NCI-H1930 (cell line): ENCODE measurements around the gene CAMSAP2.

ENCODE experiments used
- DNase-seq, 2 experiments: peaks; one replicate each; lab custom pipeline; 2025; lab: John Stamatoyannopoulos, UW

CAMSAP2 gene, protein sequence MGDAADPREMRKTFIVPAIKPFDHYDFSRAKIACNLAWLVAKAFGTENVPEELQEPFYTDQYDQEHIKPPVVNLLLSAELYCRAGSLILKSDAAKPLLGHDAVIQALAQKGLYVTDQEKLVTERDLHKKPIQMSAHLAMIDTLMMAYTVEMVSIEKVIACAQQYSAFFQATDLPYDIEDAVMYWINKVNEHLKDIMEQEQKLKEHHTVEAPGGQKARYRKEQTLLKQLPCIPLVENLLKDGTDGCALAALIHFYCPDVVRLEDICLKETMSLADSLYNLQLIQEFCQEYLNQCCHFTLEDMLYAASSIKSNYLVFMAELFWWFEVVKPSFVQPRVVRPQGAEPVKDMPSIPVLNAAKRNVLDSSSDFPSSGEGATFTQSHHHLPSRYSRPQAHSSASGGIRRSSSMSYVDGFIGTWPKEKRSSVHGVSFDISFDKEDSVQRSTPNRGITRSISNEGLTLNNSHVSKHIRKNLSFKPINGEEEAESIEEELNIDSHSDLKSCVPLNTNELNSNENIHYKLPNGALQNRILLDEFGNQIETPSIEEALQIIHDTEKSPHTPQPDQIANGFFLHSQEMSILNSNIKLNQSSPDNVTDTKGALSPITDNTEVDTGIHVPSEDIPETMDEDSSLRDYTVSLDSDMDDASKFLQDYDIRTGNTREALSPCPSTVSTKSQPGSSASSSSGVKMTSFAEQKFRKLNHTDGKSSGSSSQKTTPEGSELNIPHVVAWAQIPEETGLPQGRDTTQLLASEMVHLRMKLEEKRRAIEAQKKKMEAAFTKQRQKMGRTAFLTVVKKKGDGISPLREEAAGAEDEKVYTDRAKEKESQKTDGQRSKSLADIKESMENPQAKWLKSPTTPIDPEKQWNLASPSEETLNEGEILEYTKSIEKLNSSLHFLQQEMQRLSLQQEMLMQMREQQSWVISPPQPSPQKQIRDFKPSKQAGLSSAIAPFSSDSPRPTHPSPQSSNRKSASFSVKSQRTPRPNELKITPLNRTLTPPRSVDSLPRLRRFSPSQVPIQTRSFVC (N-terminal part only)

DNA sequence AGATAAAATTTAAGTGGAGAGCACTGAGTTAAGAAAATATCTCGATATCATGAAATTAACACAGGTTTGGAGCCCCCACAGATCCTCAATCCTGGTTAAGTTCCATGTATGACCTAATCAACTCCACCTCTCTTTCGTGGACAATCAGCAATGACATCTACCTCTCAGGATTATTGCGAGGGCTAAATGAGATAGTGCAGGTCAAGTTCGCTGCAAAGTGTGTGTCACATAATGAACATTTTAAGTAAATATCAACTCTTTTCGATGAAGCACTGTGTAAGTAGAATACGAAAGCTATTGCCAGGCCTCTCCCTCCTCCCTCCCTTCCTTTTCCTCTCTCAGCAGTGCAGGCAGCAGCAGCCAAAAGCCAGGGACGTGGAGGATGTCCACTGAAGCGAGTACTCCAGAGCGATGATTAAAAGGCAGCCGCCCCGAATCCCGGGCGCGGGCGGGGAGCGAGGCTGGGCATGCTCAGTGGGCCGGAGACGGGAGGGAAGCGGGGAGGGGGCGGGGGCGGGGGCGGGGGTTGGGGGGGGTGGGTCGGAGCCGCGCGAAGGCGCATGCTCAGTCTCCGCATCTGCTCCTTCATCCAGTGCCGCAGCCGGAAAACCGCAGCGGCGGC is at the start of gene CAMSAP2:
CAMSAP2 (plus strand) TSS at position 567 of the 622 bp plus-strand sequence. CDS start 935 bp downstream, outside the sequence.
- DNase-seq, result peak; percentile 73 to 82

DNA sequence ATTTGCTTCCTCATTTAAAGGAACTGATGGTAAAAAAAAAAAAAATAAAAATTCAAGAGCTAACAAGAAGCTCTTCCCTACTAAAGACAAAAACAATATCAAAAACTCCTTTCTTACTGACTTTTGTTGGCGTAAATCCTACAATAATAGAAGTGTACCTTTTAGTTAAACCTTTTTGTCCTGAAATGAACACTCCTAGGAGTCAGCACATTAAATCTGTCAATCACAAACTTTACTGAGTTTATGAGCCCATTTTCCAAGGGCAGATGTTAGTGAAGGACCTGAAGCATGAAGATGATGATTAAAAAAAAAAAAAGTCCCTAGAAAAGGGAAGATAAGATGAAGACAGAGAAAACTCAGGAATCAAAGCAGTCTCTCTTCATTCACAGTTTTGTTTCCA is 46.4 kb upstream of the CAMSAP2 start:
- no peak for DNase-seq

DNA sequence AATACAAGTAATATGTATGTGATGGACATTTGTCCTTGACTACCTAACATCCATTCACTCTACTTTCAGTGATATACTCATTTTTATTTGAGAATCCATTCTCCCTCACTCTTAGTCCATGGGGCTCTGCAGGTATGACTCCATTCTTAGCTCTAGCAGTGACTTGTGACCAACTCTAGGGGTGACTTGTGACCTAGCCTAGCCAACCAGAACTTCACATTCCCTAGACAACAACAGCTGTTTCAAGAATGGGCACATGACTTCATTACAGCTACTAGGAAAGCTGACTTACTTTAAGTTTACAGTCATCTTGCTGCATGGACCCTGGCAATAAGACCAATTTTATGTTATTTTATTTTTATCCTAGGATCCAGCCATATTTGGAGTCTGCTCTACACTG is 45.4 kb upstream of the CAMSAP2 start:
- DNase-seq, result no peak

DNA sequence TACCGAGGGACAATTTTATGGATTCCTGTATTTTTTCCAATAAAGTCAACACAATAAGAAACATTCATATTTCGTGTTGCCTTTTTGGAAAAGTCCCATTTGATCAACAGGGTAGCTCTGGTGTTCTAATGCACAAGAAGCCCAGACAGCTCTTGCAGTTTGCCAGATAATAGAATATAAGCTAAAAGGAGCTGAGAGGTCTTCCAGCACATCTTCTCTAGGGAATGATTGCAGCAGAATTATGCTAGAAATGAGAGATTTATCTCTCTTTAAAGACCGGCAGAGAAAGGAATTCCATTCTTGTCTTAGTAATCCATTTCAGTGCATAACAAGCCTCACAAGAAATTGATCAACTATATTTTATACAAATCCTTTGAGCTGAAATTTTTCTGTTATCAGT is 44.0 kb upstream of the CAMSAP2 start:
- no peak for DNase-seq

DNA sequence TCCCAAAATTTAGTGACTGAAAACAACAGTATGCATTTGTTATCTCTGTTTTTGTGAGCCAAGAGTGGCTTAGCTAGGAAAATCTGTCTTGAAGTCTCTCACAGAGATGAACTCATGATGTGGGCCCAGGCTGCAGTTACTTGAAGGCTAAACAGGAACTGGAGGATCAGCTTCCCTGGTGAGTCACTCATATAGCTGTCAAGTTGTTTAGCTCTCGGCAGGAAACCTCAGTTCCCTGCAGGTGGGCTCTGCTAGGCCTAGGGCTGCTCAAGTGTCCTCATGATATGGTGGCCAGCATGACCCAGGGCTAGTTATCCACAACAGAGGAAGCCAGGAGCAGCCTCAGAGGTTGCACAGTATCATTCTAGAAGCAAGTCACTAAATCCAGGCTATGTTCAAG is 38.8 kb upstream of the CAMSAP2 start:
- no peak for DNase-seq

DNA sequence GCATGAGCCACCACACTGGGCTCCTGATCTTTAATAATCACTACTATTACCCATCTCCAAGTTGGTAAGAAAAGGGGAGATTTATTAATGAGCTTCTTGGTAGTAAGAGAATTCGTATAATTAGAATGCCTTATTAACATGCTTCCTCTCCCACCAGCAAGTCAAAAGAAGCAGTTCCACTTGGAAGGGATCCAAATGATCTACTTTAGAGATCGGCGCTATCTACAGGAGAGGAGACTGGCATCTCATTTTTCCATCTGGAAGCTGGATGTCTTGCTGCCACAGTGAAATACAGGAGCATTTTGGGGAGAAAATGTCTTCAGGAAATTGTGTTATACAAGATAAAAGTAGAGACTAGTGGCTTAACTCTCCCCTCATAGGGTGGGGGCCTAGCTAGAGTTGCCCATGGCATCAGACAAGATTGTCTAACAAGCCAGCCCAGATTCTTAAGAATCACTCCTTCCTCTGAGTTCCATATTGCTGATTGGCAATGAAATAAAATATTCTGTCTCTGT is 33.6 kb upstream of the CAMSAP2 start:
- DNase-seq, result no peak

DNA sequence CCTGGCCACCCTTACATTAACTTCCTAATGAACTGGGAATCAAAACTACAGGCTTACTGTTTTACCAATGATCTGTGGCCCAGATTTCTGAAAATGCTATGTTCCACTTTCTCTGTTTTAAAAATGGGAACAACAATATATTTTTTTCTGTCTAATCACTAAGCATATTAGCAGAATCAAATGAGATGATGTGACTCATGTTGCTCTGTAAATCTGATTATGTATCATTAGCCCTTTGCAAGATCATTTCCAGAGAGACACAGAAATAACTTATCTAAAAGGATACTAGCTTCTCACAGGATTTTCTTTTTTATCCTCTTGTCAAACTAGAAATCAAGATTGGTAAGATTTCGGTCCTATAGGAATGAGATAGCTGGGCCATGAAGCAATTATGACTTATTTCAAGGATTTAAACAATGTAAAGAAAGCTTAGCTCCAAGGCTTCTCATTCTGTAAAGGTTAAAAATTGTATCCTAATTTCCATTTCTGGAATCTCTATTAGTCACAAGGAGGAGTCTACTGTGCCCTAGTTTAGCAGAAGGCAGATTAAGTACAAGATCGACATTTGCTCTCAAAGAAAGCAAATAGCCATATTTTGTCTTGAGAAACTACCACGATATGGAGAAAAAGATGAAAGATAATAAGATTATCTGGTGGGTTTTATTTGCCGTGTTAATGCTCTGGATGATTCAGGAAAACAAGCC is 32.4 kb upstream of the CAMSAP2 start:
- DNase-seq, result no peak

DNA sequence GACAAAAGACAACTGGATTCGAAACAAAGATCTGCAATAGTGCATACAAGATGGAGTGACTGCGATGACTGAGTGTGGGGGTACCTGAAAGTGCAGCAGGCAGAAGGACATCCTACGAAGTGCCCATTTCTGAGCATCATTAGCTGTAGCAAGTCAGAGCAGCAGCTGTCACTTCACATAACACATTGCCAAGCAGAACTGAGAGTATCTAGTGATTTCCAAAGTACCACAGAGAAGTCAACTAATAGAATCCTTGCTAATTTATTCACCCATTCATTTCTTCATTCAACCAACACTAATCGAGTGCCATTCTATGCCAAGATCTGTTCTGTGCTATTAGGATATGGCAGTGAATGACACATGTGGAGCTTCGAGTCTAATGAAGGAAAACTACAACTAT is 31.6 kb upstream of the CAMSAP2 start:
- DNase-seq, result no peak

DNA sequence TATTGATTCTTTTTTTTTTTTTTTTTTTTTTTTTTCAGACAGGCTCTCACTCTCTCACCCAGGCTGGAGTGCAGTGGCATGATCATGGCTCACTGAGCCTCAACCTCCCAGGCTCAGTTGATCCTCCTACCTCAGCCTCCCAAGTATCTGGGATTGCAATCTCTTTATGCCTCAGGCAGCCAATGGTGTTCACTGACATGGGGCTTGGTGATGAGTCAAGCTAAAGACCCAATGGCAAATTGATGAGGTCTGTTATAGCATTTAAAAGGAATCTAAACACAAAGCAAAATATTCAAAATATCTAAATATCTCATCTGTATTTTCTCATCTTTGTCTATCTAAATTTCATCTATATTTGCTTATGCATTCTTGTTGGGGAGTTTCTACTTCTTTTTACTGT is 30.5 kb upstream of the CAMSAP2 start:
- DNase-seq, result no peak

DNA sequence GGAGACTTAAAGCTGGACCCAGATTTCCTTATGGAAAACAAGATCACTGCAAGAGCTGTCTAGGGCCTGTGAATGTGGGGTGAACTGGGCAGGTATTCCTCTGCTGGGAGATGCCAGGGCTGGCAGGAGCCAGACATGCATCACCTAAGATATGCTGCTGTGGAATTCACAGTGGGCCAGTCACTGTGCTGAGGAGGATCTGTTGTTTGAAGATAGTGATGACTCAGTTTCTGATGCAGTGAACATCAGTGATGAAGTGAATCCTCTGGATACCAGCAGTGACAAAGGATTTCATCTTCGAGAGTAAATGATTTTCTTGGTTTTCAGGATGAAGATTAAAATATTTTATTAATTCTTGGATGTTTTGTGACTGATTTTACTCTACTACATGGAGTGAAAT is 29.9 kb upstream of the CAMSAP2 start:
- DNase-seq, result no peak

DNA sequence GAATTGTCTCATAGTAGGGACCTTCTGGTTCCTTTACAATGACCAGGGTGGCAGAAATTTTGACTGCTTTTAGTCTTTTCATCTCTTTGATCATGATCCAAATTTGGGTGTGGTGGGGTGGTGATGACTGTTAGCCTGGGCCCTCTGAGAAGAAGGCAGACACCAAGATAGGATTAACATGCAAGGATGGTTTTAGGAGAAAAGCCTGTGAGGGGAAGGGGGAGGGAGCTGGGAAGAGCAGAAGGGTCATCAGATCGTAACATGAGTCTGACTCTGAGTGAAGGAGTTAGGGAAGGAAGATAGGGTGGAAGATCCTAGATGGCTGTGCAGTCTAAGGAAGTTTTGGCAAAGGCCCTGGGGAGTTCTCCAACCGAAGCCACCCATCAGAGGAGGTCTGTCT is 28.5 kb upstream of the CAMSAP2 start:
- no peak for DNase-seq

DNA sequence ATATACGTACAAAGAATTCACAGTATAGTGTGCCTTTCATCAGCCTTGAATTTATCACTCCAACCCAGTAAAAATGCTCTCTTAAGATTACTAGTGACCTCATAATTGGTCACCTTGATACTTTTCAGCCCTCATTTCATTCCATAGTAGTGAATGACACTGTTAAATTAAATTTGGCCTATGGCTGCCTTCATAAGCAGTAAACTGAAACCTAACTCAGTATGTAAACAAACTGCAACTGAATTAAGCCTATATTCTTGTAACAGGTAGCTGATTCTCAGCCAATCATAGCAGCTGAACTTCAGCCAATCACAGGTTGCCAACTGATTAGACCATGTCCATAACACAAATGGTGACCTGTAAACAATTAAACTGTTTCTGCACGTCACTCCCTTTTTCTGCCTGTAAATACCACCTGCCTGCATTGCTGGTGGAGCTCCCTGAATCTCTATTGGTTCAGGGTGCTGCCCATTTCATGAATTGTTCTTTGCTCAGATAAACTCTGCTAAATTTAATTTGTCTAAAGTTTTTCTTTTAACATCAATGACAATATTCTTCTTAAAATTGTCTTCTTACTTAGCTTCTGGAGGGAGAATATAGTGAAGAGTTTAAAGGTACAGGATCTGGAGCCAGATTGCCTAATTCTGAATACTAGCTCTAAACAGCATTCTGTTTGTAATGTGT is 24.0 kb upstream of the CAMSAP2 start:
- no peak for DNase-seq

DNA sequence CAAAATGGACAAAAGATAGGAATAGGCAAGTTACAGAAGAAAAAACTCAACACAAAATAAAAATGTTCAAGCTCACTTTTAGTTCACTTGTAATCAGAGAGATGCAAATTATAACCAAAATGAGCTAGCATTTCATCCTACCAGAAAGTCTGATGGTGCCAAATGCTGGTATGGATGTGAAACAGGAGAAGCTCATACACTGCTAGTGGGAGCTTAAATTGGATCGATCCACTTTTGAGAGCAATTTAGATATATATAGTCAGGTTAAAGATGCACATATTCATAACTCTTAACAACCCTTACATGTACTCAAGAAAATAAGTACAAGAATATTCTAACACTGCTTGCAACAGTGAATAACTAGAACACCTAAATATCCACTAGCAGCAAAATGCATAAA is 18.5 kb upstream of the CAMSAP2 start:
- no peak for DNase-seq

DNA sequence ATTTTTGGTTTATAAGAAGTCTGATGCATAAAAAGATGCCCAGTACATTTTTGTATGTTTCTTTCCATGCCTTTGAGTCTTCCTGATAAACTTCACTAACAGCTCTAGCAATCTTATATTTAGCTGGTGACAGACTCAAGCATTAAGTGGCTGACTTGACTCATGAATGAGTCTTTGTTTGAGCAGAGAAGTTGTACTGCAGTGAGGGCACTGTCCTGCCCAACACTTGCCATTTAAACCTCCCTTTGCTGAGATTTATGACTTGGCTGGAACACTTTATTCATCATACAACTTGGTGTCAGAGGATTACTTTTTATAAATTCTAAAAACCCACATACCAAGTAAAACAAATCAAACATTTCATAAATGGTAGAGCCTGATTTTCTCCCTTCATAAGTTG is 14.6 kb upstream of the CAMSAP2 start:
- DNase-seq, result no peak

DNA sequence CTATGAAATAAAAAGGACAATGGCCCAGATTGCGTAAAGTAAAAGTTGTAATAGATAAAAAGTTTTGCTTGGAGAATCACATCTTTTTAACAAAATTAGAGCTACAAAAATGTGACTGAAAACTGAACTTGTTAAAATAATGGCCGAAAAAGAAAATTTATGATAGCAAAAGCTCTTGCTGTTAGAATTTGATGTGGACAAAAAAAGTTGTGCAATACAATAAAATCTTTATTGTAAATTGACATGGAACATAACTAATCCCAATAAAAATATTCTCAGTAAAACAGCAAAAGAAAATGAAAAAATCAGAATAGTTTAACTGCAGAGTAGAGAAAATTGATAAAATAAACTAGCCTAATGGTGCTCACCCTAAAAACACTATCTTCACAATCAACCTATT is 11.4 kb upstream of the CAMSAP2 start:
- DNase-seq, result no peak

DNA sequence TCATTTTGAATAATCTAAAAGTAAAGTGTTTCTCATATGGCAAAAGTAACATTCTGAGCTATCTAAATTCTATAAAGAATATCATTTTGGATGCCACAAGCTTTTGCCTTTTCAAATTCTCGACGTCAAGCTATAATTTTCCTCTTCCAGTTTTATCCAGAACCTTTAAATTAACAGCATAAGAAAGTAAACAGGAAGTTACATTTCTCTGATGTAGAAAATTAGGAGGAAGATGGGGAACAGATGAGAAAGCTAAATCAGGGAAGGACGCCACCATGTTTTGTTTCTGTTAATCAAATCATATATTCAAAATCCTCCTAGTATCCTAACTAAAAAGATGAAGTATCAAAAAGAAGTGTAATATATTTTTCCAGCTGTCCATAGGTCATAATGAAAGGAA is 8.8 kb upstream of the CAMSAP2 start:
- DNase-seq, result no peak

DNA sequence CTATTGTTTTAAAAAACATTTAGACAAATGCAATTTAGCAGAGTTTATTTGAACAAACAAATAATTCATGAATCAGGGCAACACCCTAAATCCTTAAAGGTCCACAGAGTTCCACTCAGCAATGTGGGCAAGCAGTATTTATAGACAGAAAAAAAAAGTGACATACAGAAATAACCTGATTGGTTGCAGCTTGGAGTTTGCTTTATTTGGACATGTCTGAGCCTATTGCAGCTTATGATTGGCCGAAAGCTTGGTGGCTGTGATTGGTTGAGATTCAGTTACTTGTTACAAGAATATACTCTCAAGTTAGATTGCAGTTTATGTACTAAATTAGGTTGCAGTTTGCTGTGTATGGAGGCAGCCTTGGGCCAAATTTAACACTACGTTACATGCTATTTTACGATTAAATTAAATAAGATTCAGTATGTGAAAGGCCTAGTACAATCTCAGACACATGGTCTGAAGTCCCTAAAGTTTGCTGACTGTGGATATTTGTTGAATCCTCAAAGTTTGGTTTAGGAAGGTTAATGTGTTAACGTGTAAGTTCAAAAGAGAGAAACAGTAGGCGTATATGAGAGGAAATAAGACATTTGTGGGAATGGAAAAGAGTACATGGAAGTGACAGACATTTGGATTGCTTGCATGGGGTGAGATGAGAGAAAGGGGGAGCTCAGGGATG is 6.9 kb upstream of the CAMSAP2 start:
- DNase-seq, result no peak

DNA sequence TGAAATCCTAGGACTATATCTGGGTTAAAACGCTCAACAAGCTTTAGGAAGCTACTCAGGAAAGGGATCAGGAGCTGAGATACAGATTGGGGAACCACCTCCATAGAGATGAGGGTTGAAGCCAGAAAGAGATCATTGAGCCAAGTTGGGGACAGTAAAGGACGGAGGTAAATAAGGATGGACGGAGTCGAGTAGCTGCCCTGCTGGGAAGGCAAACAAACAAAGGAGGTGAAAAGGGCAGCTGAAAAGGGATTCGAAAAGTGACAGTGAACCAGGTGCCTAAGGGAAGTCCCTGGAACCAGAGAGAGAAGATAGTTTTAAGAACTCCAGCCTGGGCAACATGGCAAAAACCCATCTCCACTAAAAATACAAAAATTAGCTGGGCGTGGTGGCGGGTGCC is 6.3 kb upstream of the CAMSAP2 start:
- DNase-seq, result no peak

DNA sequence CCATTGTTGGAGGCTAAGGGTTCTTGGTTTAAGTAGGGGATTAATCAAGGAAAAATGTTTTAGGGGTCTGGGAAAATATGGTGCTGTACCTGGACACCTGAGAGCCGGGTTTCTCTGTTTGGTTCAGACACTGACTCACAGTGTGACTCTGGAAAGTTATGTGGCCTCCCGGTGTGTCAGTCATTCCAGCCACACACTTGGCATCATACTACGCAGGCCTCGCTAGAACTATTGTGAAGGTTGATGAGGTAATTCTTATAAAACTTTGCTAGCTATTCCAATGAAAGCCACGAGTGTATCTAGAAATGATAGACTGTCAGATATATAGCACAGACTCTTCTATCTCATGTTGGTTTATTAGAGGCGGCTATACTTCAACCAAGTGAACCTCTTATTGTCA is 4.8 kb upstream of the CAMSAP2 start:
- no peak for DNase-seq

DNA sequence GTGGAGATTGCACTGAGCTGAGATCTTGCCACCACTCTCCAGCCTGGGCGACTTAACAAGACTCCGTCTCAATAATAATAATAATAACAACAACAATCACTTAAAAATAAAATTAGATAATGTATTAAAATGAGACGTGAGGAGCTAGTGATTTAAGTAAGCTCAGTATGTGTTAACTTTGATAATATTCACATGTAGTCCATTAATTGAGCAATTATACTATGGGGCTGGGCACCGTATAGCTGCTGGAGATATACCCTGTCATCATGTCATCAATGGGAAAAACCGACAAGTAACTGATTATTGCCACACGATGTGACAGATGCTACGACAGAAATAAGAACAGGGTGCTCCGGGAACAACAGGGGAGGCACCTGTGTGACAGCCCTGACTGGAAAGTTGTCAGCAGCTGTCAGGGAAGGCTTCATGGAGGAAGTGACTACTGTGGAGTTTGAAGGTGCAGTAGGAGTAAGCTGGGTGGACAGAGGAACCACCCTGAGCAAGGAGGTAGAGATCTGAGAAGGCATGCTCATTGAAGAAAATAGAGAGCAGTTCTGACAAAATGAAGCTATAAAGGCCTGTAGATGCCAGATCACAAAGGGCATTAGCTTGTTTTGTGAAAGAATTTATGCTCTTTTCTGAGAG is 924 bp upstream of the CAMSAP2 start:
- no peak for DNase-seq
